Stimulated activated CD4-positive, alpha-beta T cell treated with anti-CD3 and anti-CD28 coated beads, Interleukin-2, amount 100 ng/mL, for 24 hours (primary cell): ENCODE measurements around the gene ADAP1.

Experiments used
- DNase-seq, 2 donors: peaks; one replicate each; pipeline ENCODE4 v3.0.0-alpha.2; 2020

ADAP1 gene

DNA sequence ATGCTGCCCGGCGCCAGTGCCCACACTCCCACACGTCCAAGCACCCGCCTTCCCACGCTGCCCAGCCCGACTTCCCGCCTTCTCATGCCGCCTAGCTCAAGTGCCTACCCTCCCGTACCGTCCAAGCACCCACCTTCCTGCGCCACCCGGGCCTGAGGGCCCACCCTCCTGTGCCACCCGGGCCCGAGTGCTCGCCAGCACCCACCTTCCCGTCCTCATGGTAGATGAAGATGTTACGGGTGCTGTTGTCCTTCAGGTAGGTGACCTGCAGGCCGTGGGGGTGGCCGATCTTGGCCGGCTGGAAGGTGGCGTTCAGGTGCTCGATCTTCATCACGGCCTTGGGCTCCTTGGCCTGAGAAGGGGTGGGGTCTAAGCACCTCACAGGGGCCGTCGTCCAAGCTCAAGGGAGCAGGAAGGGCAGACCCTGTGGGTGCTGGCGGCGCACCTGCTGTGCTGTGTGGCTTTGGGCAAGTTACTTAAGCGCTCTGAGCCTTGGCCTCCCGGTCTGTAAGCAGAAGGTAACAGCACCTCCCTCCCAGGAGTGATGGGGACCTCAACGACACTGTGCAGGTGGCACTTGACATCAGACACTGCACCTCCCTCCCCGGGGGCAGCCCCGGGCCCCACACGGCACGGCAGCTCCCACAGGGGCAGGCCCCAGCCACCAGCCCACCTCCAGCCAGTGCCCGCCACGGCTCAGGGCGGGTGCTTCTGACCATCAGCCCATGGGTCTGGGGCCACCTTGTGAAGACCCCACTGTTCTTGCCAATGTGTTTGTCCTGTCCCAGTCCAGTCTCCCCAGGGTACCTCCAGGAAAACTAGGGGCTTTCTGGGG, 50.3 kb downstream of the ADAP1 start:
- DNase-seq: no peak

DNA sequence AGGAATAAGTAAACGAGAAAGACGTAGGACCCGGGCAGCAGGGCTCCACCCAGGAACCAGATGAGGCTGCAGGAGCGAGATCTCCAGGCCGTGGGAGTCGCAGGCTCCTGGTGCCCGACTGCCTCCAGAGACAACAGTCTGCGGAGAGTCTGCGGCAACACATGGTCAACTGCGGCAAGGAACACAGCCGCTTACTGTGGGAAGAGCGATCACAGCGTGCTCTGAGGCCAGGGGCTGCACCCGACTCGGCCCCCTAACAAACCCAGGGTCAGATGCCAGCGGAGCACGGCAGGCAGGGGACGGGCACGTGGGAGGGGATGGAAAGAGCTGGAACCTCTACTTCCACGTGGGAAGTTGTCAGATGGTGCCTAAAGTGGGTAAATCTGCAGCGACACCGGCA, 51.5 kb downstream of the ADAP1 start:
- DNase-seq: no peak

DNA sequence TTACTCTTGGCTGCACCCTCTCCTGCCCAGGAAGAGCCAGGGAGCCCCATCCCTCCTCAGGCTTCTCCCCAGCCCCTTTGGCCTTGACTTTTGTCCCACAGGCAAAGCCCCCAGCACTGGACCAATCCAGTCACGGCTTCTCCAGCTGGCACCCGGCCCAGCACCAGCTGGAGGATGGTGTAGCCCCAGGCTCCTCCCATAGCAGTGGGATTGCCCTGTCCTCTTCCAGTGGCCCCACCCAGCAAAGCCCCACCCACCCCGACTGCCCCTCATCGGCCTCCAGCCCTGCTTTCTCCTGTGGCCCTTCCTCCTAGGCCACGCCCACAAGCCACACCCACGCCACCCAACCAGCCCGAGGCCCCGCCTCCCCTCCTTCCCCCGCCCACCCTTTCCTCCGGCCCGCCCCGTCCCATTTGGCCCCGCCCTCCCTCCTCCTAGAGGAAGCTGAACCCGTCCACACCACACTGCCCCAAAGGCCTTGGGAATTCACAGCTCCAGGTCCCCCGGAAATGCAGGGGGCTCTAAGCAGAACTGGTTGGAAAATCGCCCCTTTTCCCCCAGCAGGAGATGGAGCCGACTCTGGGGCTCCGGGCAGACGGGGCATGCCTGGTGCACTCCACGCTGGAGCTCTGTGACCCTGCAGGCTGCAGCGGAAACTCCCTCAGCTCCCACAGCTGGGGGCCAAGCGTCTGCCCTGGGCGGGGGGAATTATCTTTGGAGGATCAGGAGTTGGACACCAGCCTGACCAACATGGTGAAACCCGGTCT, 52.9 kb downstream of the ADAP1 start:
- peak; percentile 61 to 75 for DNase-seq

DNA sequence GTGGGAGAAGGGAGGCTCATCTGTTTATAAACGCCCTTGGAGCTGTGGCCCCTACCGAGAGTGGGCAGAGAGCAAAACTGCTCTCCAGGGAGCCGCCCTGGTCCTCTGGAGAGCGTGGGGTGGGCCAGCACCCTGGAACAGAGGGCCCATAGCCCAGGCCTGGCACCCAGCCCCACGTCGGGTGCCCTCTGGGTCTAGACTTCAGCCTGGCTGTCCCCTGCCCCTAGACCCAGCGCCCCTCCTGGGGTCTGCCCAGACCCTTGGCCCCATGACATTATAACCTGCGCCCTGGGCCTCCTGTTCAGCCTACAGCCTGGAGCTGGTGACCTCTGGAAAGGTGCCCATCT, 53.5 kb downstream of the ADAP1 start:
- no peak for DNase-seq

DNA sequence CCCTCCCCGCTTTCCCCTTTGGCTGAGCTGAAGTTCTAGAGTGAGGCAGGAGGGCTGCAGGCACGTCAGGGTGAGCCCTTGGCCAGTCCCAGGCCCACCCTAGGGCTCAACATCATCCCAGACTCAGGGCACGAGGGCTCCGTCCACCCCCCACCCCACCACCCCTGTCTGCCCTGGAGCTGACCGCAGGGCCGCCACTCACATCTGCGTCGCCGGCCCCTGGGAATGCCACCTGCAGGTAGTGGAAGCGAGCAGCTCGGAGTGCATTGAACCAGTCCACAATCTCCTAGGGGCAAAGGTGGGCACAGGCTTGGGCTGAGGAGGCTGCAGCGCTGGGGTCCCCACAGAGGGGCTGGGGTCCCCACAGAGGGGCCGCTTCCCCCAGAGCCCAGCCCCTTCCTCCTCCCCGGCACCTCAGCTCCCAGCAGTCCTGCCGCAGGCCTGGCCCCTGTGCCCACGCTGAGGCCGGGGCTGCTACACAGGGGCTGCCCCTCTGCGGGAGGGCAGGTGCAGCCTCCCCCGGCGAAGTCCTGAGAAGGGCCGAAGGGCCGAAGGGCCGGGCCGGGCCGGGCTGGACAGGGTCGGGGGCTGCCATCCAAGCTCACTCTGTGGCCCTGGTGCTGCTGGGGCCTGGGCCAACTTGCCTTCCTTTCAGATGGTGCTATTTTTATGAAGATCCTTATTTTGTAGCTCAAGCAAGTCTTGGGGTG, 54.0 kb downstream of the ADAP1 start:
- no peak for DNase-seq

DNA sequence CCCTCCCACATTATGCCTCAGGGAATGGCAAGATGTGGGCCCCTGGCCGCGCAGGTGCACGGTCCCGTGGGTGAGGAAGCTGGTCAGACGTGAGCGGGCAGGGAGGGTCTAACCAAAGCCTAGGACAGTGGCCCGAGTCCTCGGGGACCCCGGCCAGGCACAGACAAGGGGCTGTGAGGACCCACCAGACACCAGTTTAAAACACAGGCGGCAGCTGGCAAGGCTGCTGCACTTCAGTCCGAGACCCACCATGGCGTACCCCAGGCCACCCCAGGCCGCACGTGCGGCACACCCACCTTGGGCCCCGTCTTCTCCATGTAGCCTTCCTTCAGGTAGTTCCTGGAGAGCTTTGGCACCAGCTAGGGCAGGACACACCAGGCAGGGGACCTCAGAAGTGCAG, 54.7 kb downstream of the ADAP1 start:
- no peak for DNase-seq

DNA sequence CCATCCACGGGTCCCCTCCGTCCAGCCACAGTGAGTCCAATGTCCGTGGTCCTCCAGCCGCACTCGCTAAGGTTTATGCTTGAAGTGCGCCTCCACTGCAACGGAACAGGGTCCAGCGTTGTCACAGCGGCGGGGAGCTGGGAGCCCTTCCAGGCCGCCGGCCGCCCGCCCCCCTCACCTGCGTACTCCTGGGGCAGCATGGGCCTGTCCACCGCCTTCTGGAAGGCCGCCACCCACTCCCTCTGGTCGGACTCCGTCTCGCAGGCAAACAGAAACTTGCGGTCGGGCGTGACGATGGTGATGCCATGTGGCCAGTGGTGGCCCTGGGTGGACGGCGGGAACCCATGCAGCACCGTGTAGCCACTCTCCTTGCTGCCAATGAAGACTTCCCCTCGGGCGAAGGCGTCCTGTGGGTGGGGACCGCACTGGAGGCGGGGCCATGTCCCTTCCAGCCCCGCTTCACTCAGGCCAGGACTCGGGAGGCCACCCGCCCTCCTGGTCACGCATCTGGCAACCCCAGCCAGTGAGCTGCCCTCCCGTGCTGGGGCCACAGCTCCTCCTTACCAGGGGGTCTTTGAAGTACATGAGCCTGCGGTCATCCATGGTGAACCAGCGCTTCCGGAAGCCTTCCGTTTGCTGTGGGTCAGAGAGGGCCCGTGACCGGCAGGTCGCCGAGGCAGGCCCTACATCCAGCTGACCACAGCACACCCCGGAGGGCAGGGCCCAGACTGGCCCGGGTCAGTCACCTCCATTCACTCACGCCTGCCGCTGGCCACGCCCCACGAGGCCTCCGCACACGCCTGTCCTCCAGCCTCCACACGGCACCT, 55.4 kb downstream of the ADAP1 start:
- no peak for DNase-seq

DNA sequence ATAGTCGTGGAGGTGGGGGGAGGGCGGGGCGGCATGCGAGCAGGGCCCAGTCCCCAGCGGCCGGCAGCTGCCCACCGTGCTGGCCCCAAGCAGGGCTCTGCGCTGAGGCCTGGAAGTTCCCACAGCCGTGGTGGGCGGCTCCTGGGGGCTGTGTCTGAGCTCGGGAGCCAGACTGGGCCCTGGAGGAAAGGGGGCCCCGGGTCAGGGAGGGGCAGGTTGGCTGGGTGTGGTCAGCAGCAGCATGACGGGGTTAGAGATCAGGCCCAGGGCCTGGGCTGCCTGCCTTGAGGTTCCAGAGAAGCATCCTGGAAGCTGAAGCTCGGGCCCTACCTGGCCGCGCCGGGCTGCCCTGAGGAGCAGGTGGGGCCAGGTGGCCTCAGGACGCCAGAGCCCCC, 56.0 kb downstream of the ADAP1 start:
- no peak for DNase-seq

DNA sequence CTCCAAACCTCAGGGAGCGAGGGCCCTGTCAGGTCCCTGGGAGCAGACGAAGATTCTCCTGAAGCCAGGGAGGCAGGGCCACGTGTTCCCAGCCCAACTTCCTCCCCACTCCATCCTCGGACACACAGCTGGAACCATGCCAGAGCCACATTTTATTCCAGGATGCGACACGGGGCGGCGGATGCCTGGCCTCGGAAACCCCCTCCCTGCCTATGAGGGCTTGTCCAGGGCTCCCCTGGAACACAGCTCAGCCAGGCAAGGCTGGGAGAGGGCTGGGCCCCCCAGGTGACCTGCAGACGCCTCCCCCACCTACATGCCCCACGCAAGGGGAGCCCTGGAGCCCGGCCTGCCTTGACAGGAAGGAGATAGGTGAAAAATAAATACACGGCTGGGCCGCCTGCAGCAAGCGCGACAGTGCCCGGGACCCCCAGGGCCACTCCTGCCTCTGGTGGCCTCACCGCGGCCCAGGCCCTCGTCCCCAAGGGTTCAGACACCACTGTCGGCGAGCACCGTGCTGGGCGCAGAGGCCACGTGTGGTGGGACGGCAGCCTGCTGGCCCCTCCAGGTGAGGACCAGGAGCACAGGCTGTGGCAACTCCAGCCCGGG, 56.6 kb downstream of the ADAP1 start:
- no peak for DNase-seq

DNA sequence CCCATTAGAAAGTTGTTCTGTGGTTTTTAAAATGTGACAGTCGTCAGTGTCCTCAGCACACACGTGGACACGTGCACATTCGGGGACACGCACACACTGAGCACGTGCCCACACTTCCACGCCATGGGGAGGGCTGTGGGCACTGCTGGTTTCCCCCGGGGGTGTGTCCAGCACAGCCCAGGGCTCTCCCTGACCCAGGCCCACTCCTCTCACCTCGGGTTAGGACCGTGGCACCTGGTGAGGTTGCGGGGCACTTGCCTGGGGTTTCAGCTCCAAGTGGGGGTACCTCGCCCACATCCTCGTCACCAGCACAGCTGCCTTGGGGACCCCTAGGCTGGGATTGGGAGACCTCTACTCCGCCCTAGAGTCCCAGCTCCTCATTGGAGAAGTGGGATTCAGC, 57.4 kb downstream of the ADAP1 start:
- DNase-seq: no peak

DNA sequence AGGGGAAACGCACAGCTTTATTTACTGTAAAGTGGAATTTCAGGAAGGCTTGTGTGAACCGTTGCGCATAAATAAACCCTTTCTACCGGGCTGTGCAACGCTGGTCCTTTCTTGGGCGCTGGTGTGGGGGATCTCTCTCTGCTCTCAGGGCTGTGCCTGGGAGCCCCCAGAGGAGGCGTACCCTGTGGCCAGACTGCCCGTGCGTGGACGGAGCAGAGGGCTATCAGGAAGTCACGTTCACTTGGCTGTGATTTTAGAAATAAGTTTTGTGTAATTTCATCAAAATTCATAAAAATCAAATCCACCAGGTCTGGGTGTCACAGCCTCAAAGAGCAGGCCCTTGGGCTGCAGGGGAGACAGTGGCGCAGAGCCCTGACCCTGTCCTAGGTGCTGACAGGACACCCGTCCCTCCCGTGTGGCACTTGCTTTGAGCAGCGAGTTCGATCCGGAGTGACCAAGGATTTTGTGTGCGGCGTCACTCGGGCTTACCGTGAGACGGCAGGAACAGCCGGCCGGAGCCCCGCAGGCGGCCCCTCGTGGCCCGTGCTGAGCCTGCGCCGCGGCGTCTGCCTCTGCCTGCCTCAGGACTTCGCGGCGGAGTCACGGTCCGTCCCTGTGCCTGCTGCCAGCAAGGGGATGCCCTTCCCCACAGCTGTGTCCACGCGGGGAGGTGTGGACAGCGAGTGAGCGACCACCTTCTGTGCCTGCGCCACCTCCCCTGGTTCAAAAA, 58.0 kb downstream of the ADAP1 start:
- DNase-seq: no peak

DNA sequence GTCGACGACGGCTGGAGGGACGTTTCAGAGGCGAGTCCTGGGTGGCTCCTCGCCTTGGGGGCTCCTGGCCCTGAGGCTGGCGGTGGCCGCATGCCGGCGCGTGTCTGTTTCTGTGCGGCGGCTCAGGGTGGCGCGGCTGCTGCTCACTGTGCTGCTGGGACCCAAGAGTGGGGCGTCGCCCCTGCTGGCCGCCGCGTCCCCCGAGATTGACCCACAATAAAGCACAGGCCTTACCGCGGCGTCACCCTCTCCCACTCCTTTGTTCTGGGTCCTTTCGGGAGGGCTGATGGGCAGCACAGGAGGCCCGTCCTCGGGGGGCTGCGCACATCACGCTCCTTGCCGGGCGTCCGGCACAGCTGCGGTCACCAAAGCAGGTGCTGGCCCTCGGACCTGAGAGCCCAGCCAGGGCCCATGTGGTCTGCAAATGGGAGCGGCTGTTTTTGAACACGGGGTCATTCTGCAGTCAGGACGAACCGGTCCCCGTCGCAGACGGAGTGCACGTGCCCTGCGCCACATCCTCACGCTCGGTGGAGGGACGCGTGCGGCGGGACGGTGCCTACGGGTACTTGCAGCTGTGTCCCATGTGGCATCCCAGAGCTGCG, 58.9 kb downstream of the ADAP1 start:
- DNase-seq: no peak

DNA sequence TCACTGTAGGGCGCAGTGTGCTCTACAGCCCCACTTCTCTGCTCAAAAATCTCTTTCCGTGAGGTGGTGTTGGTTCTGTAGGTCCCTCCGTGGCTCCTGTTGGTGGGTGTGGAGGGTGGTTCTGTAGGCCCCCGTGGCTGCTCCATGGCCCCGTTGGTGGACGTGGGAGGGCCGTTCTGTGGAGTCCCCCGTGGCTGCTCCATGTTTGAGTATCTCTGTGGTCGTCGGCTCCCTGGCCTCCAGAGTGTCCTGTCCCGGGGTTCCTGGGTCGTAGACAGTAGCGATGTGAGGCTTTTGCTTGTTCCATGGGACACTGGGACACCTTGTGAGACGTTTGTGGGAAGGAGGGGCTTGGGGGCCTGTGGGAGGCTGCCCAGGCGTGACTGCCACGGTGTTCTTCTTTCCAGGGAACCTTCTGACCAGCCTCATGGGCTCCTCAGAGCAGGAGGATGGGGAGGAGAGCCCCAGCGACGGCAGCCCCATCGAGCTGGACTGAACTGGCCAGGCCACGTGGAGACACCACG, 59.5 kb downstream of the ADAP1 start:
- no peak for DNase-seq

DNA sequence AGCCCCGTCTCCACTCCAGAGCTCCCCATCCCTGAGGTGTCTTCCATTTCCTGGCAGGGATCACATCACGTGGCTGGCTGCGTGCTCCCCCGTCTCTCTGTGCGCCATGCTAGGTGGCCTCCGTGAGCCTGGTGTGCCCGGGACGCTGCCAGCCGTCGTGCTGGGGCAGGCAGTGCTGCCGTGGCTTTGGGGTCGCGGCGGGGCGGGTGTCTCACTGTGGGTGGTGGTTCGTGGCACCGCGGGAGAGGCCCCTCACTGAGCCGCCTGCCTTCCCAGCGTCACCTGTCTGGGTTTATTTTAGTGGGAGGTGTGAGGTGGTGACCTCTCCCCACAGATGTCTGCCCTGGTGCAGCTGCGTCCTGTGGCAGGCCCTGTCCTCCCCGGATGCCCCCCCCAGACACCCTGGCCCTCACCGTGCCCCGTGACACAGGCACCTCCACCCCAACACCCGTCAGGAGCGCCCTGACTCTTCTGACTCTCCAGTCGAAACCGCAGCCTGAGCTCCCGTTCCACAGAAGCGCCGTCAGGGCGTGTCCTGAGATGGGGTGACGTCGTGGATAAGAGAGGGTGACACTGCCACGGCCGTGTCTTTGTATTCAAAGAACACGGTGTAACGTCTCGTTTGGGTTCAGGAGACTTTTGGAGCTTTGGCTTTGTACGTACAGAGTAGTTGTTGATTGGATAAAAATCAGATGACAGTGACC, 60.2 kb downstream of the ADAP1 start:
- no peak for DNase-seq

DNA sequence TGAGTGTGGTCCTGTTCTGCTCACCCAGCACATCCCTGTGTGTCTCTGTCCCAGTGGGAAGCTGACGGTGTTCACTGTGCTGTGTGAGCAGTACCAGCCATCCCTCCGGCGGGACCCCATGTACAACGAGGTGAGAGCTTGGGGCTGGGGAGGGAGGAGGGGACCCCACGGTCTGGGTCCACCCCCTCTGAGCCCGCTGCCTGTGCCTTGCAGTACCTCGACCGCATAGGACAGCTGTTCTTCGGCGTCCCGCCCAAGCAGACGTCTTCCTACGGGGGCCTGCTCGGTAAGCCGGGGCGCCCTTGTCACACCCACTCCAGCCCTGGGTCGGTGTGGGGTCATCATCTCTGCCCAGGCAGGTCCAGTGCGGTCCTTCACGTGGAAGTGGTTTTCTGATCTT, 60.8 kb downstream of the ADAP1 start:
- no peak for DNase-seq

DNA sequence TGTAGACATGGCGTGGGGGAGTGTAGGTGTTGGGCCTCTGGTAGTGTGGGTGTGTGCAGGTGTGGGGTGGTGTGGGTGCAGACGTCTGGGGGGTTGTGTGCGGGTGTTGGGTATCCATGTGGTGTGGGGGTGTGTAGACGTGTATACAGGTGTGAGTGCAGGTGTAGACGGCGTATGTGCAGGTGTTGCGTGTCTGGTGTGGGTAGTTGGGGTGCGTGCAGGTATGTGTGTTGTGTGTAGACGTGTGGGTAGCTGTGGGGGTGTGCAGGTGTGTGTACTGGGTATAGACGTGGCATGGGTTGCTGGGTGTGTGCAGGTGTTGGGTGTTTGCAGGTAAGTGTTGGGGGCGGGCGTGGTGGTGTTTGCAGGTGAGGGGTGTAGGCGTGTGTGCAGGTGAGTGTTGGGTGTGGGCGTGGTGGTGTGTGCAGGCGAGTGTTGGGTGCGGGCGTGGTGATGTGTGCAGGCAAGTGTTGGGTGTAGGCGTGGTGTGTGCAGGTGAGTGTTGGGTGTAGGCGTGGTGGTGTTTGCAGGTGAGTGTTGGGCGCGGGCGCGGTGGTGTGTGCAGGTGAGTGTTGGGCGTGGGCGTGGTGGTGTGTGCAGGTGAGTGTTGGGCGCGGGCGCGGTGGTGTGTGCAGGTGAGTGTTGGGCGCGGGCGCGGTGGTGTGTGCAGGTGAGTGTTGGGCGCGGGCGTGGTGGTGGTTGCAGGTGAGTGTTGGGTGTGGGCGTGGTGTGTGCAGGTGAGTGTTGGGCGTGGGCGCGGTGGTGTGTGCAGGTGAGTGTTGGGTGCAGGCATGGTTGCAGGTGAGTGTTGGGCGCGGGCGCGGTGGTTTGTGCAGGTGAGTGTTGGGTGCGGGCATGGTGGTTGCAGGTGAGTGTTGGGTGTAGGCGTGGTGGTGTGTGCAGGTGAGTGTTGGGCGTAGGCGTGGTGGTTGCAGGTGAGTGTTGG, 61.6 kb downstream of the ADAP1 start:
- no peak for DNase-seq

DNA sequence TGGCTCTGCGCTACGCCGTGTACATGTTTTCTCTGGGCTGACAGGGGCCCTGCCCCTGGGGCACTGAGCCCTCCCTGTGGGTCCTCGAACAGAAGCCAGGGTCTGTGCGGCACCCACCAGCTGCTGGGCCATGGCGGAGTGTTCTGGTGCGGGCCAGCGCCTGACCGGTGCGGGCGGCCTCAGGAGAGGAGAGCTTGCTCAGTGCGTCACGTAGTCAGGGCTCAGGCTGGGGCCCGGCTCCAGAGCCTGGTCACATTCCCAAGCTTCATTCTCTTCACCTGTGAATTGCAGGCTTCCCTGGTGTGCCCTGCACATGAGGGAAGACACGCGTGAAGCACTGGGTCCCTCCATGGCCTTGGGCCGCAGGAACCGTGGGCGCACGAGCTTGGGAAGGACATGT, 62.7 kb downstream of the ADAP1 start:
- DNase-seq: no peak

DNA sequence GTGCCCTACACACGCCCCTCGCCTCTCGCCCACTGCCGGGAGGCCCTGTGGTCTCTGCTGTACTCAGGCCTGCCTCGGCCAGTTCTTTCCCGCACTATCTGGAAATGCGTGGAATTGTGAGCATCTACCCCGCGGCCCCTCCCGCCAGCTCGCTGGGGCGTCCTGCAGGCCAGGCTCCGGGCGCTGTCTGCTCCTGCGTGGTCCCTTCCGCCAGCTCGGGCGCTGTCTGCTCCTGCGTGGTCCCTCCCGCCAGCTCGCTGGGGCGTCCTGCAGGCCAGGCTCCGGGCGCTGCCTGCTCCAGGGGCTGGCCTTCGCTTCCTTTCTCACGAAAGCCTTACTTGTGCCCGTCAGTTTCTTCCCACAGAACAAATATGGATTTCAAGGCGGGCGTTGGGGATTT, 63.2 kb downstream of the ADAP1 start:
- DNase-seq: no peak

DNA sequence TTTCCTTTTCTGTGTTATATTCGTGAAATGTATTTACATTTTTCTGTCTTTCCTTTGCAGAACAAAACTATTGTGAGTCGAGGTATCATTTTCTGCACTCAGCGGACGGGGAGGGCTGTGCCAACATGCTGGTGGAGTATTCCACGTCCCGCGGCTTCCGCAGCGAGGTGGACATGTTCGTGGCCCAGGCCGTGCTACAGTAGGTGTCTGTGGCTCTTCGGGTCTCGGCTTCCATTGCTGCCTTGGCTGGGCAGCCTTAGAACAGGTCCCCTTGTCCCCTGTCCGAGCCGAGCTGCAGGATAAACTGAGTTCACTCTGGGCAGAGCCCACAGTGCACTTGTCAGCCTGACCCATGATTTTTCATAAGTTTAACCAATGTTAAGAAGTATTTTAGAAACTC, 63.6 kb downstream of the ADAP1 start:
- no peak for DNase-seq
